ENCODE results near the gene TJP1.

TJP1 gene

GRCh38 chr15:29863438-29863837, 41.2 kb upstream of the TJP1 start:
- H3K4me3 ChIP-seq (ENCODE audit: low read depth, low read length): no peak overlapping the region
- no peak for DNase-seq (ENCODE audit: low read depth)
- TF ChIP-seq CTCF (IDR thresholded peaks at IDR 0.05; ENCODE audit: low read depth, low read length, missing control alignments): no peak

DNA sequence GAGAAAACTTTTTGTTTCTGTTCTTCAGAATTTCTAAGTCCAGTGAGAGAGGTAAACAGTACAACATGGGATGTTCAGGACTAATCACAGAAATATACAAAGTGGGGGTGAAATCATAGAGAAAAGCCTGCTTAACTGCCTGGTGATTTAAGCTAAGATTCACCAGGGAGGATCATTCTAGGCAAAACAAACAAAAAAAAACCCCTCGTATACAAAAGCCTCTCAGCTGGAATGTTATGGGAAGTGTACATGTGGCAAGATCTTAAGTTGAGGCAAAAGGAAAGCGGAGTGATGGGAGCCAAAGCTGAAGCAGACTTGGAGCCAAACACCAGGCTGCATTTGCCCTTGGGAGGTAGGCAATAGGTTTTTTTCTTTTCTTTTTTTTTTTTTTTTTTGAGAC, 40.0 kb upstream of the TJP1 start:
- no peak for DNase-seq (ENCODE audit: low read depth)
- TF ChIP-seq CTCF (IDR thresholded peaks at IDR 0.05; ENCODE audit: low read depth, low read length, missing control alignments): no peak
- no peak overlapping the region for H3K4me3 ChIP-seq (ENCODE audit: low read depth, low read length)

DNA sequence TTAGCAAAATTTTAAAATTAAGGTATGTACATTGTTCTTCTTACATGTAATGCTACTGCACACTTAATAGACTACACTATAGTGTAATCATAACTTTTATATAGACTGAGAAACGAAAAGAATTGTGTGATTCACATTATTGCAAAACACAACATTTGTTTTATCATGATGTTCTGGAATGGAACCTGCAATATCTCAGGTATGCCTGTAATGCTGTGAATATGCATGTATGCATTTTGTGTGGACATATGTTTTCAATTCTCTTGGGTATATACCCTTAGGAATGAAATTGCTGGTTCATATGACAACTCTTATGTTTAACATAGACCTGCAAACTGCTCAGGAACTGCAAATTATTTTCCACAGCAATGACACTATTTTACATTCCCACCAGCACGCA, 38.6 kb upstream of the TJP1 start:
- no peak overlapping the region for H3K4me3 ChIP-seq (ENCODE audit: low read depth, low read length)
- TF ChIP-seq CTCF (IDR thresholded peaks at IDR 0.05; ENCODE audit: low read depth, low read length, missing control alignments): no peak

GRCh38 chr15:29859973-29860715, 37.9 kb upstream of the TJP1 start:
- no peak for TF ChIP-seq CTCF (IDR thresholded peaks at IDR 0.05; ENCODE audit: low read depth, low read length, missing control alignments)
- no peak overlapping the region for H3K4me3 ChIP-seq (ENCODE audit: low read depth, low read length)
- DNase-seq (ENCODE audit: low read depth): no peak

More for the DNA sequence above, 38.6 kb upstream of the TJP1 start:
- DNase-seq (ENCODE audit: low read depth): no peak

DNA sequence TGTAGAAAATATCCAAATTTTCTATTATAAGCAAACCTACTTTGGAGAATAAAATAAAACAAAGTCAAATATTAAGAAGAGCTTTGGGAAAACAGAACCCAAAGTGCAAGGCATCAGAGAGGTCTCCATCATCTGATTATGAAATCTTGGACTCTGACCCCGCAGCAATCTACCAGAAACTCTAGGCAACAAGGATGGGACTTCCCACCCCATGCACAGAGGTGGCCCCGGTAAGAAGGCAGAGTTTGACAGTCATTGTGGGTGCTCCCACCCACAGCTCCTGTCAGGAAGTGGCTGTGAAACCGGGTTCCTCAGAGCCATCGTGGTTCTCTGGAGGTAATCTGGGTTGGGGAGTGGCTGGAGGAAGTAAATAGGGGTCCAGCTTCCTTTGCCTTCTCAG, 37.0 kb upstream of the TJP1 start:
- TF ChIP-seq CTCF (IDR thresholded peaks at IDR 0.05; ENCODE audit: low read depth, low read length, missing control alignments): no peak
- no peak for DNase-seq (ENCODE audit: low read depth)
- H3K4me3 ChIP-seq (ENCODE audit: low read depth, low read length): no peak overlapping the region

GRCh38 chr15:29857221-29857789, 35.0 kb upstream of the TJP1 start:
- TF ChIP-seq CTCF (IDR thresholded peaks at IDR 0.05; ENCODE audit: low read depth, low read length, missing control alignments): no peak
- DNase-seq (ENCODE audit: low read depth): no peak
- H3K4me3 ChIP-seq (ENCODE audit: low read depth, low read length): no peak overlapping the region

- no peak for TF ChIP-seq CTCF (IDR thresholded peaks at IDR 0.05; ENCODE audit: low read depth, low read length, missing control alignments)
- no peak for DNase-seq (ENCODE audit: low read depth)
- no peak overlapping the region for H3K4me3 ChIP-seq (ENCODE audit: low read depth, low read length)
These were observed 32.1 kb upstream of the TJP1 start for GRCh38 chr15:29854413-29854812.
